Left renal pelvis (tissue), 4 donors: ENCODE data around the gene GCNA. TPM values are rescaled to one million over a fixed set of nuclear protein-coding genes. Genes with fewer than 3 reads are reported as not detected.
A peak's percentile ranks its signal among the peaks of the same experiment; 100 is the strongest.

Source experiments
- DNase-seq, 4 donors: peaks; one replicate each; pipeline ENCODE4 v3.0.0-alpha.2; 2013; ENCODE audit warnings: low read depth in 4 of 4, low spot score in 3 of 4
- polyA plus RNA-seq, 4 donors: library from polyadenylated mRNA; unstranded; fragments of 120-200 nt; gene quantifications; one replicate each; pipeline ENCODE4 v1.2.1, GENCODE V29; 2013; ENCODE audit not compliant: insufficient read length in 4 of 4

Gene GCNA, protein sequence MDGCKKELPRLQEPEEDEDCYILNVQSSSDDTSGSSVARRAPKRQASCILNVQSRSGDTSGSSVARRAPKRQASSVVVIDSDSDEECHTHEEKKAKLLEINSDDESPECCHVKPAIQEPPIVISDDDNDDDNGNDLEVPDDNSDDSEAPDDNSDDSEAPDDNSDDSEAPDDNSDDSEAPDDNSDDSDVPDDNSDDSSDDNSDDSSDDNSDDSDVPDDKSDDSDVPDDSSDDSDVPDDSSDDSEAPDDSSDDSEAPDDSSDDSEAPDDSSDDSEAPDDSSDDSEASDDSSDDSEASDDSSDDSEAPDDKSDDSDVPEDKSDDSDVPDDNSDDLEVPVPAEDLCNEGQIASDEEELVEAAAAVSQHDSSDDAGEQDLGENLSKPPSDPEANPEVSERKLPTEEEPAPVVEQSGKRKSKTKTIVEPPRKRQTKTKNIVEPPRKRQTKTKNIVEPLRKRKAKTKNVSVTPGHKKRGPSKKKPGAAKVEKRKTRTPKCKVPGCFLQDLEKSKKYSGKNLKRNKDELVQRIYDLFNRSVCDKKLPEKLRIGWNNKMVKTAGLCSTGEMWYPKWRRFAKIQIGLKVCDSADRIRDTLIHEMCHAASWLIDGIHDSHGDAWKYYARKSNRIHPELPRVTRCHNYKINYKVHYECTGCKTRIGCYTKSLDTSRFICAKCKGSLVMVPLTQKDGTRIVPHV
- 1 to 10 TPM; 1.7 to 4.6 (median 2.0) TPM for polyA plus RNA-seq

- DNase-seq = no peak
Observed at GRCh38 chrX:71578253-71579135, at the start of gene GCNA. TSS of gene GCNA (plus strand) at chrX:71578437. CDS start at chrX:71580822, 2,385 bp downstream.

- DNase-seq = no peak
Observed at GRCh38 chrX:71532078-71532752, 46.0 kb upstream of the GCNA start.

DNA sequence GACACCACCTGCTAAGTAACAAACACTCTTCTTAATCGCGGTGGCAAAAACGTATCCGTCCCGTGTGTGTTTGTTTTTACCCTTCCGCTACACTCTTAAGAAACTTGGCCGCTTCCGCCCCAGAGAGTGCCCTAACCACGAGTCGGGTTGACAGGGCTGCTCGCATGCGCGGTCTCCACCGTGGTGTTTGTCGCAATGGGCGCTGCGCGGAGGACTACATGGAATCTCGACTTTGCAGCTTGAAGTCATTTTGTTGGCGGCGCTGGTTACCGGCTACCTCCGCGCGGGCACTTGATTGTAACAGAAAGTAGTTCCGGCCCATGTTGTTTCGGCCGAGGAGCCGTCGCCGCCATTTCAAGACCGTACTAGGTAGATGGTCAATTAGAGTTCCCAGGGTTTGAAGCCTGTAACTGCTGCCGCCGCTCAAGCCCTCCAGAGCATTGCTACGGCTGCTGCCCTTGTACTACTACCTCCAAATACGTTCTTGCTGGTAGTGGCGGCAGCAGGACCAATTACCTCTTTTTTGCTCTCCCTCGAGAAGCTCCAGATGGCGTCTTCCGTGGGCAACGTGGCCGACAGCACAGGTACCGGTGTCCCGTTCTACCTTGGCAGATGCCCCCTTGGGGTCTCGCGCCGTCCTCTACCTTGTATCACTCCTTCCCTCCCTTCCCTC lies 45.3 kb upstream of the GCNA start, which contains the start of gene OGT:
TSS of gene OGT (plus strand) at position 352 of the 673 bp plus-strand sequence. CDS start at position 548, 196 bp downstream.
- peak; percentile 81 to 90 (median 86) for DNase-seq

- no peak for DNase-seq
Observed at GRCh38 chrX:71533516-71533850, 44.8 kb upstream of the GCNA start.

DNA sequence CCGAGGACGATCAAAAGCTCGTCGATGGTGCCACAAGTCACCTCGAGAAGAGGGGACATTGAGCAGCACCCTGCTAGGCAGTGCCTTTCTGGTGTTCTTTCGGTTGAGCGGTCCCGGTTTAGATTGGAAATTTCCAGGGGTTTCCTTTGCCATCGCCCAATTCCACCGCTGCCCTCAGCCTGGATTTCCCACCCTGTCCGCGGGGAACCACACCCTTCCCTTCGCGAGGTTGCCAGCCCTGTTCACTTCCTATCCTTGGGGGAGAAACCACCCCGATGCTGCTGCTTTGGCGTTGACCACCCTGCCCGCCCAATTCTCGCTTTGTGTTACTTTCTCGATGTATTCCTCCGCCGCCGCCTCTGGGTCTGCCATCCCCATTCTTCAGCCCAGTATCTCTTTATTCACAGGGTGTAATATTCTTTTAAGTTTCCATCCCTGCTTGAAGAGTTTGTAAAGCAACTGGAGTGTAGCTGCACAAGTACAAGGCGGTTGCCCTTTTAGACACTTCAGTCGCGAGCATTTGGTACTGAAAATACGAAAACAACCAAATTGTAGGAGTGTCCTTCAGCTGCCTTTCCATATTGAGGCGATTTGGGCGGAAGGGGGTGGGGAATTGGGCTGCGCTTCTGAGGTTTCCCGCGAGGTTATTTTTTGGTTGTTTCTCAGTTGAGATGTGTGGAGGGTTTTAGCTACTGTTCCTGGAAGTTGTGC lies 44.2 kb upstream of the GCNA start:
- no peak for DNase-seq

GRCh38 chrX:71534773-71535544 lies 43.3 kb upstream of the GCNA start:
- no peak for DNase-seq

DNA sequence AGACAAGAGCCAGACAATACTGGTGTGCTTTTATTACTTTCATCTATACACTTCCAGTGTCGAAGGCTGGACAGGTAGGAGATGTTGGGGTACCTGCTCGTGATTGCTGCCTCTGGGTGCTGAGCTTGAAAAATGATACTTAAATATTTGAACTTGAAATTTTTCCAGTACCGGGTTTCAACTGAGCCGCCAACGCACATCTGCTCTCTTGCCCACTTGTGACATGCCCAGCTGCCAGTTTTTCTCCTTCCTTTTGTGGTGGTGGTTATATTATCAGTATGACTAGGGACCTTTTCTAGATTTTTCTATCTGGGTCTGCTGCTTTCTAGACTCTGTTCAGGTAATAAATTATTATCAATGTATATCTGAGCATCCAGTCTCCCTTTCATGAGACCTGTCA lies 42.0 kb upstream of the GCNA start:
- no peak for DNase-seq

GRCh38 chrX:71537743-71538142 lies 40.5 kb upstream of the GCNA start:
- no peak for DNase-seq

- DNase-seq = no peak
Observed at GRCh38 chrX:71540801-71541200, 37.4 kb upstream of the GCNA start.

DNA sequence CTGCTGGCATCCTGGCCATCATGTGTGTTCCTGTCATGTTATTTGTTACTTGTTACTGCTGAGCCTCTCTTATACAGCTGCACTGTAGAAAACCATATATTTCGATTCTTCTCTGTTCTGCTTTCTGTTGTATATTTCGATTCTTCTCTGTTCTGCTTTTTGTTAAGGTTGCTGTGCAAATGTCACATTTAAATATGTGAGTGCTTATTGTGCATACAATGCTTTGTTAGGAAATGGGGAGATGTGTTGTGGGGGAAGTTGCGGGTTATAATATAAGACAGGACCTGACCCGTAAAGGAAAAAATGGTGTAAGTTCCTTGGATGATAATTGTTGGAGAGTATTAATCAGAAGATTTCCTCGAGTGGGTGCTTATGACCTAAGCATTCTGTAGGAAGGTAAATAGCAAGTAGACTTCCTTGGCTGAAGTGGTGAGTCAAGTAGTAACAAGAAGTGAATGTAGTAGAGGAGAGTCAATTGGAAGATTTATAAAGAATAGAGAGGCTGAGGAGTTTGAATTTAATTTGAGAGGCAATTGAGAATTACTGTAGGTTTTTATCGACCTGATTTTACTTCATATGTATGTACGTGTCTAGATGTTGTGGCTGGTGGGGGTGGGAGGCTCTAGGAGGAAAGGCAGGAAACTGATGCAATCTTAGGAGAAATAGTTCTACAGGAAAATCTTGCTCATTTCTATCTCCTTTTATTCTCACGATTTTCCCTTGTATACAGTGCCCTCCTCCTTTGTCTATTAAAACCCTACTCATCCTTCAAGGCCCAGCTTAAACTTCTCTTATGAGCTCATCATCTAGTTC lies 36.8 kb upstream of the GCNA start:
- DNase-seq = no peak

DNA sequence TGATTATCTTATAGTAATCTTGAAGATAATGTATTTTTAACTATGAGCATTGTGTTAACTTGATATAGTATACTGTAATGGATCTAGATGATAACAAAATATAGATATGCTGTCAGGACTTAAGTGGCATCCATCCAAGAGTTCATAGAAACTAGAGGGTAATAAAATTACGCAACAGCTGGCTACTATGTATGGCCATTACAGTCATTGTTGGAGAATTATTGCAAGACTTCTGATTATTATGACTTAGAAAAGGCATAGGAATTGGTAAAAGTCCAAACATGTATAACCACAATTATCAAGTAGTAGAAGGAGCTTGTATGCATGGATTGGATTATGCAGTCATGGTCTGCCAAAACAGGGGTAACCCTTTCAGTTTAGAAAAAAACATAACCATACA lies 35.8 kb upstream of the GCNA start:
- no peak for DNase-seq

DNA sequence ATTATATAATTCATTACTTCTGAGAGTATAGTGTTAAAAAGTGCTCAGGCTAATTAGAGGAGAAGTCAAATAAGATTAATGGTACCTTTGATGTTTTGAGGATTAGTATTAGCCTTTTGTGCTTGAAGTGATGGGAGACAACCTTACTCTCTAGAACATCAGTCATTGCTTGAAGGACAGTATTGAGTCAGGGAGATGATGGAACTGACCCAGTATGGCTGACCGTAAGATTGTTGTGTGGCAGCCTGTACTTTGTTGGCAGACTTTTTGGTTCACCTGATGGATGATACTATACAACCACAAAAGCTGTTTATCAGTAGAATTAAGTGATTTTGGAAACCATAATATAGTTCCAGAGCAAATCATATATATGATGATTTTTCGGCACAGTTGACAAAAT lies 35.4 kb upstream of the GCNA start:
- DNase-seq = no peak

DNA sequence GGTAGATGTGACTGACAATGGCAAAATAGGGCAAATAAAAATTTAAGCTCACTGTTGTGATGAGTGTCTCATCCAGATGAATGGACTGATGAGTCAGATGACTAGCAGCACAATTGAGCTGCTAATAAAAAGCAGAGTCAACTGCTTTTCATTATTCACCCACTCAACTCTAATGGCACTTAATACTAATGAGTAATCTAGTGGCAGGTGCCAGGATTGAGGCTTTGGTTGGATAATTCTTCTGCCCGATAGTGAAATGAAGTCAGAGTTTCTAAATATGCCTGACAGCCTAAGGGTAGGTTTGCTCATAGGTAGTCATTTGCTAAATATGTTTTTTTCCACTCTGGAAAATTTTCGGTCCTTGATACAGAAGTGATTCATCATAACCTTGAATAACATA lies 34.9 kb upstream of the GCNA start:
- no peak for DNase-seq

DNA sequence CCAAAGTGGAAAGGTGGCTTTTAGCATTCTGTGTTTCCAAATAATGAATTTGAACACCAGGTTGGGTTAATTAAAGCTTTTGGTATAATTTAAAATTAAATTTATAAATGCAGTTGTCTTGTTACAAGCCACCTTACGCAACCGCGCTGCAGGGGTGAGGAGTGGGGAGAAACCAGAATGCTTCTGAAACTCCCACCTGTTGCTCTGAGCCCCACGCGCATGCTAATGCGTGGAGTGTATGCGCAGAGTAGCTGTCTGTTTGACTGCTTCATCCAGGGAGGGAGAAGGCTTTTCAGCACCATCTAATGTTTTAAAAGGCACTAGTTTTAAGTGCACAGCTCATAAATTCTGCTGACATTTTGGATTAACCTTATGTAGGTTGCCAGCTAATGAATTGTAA lies 32.9 kb upstream of the GCNA start:
- no peak for DNase-seq

DNA sequence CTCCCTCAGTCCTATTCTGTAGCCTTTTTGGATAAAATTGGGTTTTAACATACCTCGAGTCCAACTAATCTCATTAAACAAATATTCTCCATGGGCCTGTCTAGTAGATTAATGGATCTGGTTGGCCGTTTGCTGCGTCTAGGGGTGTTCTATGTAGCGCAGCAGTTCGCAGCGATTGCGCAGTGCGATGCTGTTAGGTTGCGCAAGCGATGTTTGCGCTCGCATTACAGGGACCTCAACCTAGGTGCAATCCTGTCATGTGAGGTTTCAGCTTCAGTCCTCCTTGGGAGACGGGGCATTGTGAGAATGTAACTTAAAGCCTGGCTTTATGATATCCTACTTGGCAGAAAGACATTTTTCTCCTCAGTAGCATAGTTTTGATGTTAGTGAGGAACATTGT lies 31.4 kb upstream of the GCNA start:
- DNase-seq = no peak

GRCh38 chrX:71547339-71547738 lies 30.9 kb upstream of the GCNA start:
- DNase-seq = no peak

DNA sequence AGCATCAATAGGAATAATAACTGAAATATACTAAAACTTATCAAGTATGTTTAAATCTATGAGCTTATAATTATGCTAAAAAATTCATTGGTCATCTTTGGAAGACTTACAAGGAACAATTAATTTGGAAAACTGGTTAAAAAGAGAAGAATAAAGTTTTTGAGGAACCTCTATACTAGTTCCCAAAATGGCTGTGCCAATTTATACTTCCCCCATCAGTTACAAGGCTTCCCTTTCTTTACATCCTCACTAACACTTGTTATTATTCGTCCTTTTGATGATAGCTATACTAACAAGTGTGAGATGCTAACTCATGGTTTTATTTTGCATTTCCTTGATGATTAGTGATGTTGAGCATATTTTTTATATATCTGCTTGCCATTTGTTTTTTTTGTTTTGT lies 28.3 kb upstream of the GCNA start:
- no peak for DNase-seq

DNA sequence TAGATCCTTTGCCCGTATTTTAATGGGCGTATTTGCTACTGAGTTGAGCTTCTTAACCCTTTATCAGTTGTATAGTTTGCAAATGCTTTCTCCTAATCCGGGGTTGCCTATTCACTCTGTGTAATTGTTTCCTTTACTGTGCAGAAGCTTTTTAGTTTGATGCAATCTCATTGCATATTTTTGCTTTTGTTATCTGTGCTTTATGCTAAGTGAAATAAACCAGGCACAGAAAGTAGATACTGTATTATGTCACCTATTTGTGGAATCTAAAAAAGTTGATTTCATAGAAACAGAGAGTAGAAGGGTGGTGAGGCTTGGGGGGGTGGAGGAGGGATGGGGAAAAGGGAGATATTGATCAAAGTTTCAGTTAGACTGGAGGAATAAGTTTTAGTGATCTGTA lies 27.7 kb upstream of the GCNA start:
- DNase-seq = no peak
